Adrenal gland (tissue), 12 donors: ENCODE data around the gene PKP1. TPM values are rescaled to one million over a fixed set of nuclear protein-coding genes. Genes with fewer than 3 reads are reported as not detected.

Experiments used
- DNase-seq, 7 donors: peaks; one replicate each; pipeline ENCODE4 v3.0.0-alpha.2; 2019 to 2020
- H3K27ac ChIP-seq, 5 donors: fragments of 200-600 bp; sonication (generic) in 4 of 5; 1 replicate in 3 of 5; 2 replicates in 2 of 5; pipeline versions ENCODE4 v1.5.1 to v1.8.0; 2016 to 2020; ENCODE audit warnings: mild to moderate bottlenecking in 1 of 5
- H3K27me3 ChIP-seq: fragments of 200-600 bp; 2 replicates; pipeline ENCODE4 v1.8.0; 2021
- H3K36me3 ChIP-seq, 2 donors: fragments of 200-600 bp; replicated peaks in 1 of 2; 1 replicate in 1 of 2; 2 replicates in 1 of 2; pipeline versions ENCODE4 v1.5.1 to v1.8.0; 2018 to 2022
- H3K4me1 ChIP-seq, 2 donors: fragments of 200-600 bp; replicated peaks in 1 of 2; 1 replicate in 1 of 2; 2 replicates in 1 of 2; pipeline versions ENCODE4 v1.5.1 to v1.8.0; 2018 to 2021
- H3K4me3 ChIP-seq, 4 donors: fragments of 200-600 bp; sonication (generic) in 3 of 4; one replicate each; pipeline ENCODE4 v1.5.1; 2016 to 2018
- H3K9me3 ChIP-seq, 3 donors: fragments of 200-600 bp; sonication (generic) in 1 of 3; replicated peaks in 1 of 3; 1 replicate in 2 of 3; 2 replicates in 1 of 3; pipeline versions ENCODE4 v1.5.1 to v1.8.0; 2016 to 2021
- CTCF ChIP-seq, 6 experiments: fragments of 450-650 bp in 4 of 6; fragments of 200-600 bp in 2 of 6; sonication (generic) in 1 of 6; IDR thresholded peaks; 1 replicate in 5 of 6; 2 replicates in 1 of 6; pipeline versions ENCODE4 v1.5.1 to v1.8.0; 2016 to 2021; ENCODE audit warnings: antibody characterized with exemption in 6 of 6, mild to moderate bottlenecking in 2 of 6, moderate library complexity in 1 of 6
- POLR2A ChIP-seq, 2 donors: fragments of 450-650 bp; IDR thresholded peaks; one replicate each; pipeline ENCODE4 v1.6.1; 2017; ENCODE audit warnings: antibody characterized with exemption in 2 of 2, mild to moderate bottlenecking in 2 of 2, moderate library complexity in 1 of 2
- WGBS, 4 donors: extraction: QIAGEN DNeasy Blood & Tissue Kit in 2 of 4; methylation state at CpG; one replicate each; pipeline versions ENCODE4 v1.1.5 to v1.1.7; 2013 to 2017; 5-methylcytosine and 5-hydroxymethylcytosine counted together
- intact Hi-C, 2 donors: fragments of 100-400 bp; cut with DNase I; formaldehyde crosslinking; loops; one replicate each; pipeline versions ENCODE4 v1.14.1 to v1.15.0; 2022 to 2023
- polyA plus RNA-seq, 3 donors: library from polyadenylated mRNA; stranded (reverse); fragments of 200-250 nt in 2 of 3; fragments of 350-450 nt in 1 of 3; fragmentation: Illumina TruSeq in 1 of 3; extraction: RNeasy Lipid Tissue Mini Kit (QIAGEN cat#74804) in 1 of 3; gene quantifications; one replicate each; pipeline ENCODE4 v1.2.3, GENCODE V29; 2013 to 2014
- total RNA-seq, 9 donors: library from RNA; depleted of rRNA in 4 of 9; stranded (reverse); fragments of >200 nt in 4 of 9; fragments of 120-200 nt in 1 of 9; fragmentation: NEBNext Ultra II Directional in 1 of 9; extraction: Animal tissue kit (Norgen Biotek cat#: 25700) in 1 of 9; gene quantifications; one replicate each; pipeline versions ENCODE4 v1.1.0 to v1.2.4, GENCODE V29; 2013 to 2023
- donor health status: healthy with polysubstance abuse.
- donor health status: Bipolar disorder and iron deficiency.
- donor health status: DM: yes; HTN: yes; CAD: no.
- donor health status: DM: no; HTN: no; CAD: no.
- donor health status: DM: no; HTN: no; CAD: no.
- donor health status: DM: yes; HTN: yes; CAD: no.

Gene PKP1
- total and polyA plus RNA-seq, 12 donors: 0.06 to 0.98 (median 0.24) TPM; not detected in 2

- Histone ChIP-seq H3K27me3 (no peaks in the 10 kb centered on the region), H3K9me3 (no peaks in the 10 kb centered on the region), H3K4me3 (no peak overlapping the region), H3K4me1 (no peaks in the 10 kb centered on the region), H3K36me3 (no peaks in the 10 kb centered on the region), H3K27ac (no peak overlapping the region)
- intact Hi-C loops: no loop called here
- no peak for DNase-seq
- TF ChIP-seq POLR2A (IDR thresholded peaks at IDR 0.05): no peak
- no peak for TF ChIP-seq CTCF (IDR thresholded peaks at IDR 0.05)
- WGBS, 4 donors: 90 to 97% (median 93%) methylated on average over 7 to 9 of the region's 9 CpGs
These were observed 53.6 kb downstream of the PKP1 start for GRCh38 chr1:201336711-201337450.

DNA sequence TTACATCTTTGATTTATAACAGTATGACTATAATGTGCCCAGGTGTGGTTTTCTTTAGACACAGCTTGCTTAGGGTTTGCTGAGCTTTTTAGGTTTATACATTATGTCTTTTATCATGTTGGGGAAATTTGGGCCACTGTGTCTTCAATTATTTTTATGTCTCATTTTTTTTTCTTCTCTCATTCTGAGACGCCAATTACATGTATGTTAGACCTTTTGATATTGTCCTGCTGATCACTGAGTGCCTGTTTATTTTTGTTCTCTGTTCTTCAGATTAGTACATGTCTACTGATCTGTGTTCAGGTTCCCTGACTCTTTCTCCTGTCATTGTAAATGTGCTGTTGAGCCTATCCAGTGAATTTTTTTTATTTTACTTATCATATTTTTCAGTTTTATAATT, 58.1 kb downstream of the PKP1 start:
- no peak overlapping the region for H3K4me3 ChIP-seq
- 68 to 84% (median 74%) methylated on average over 1 of the region's 1 CpG for WGBS, 4 donors
- H3K27me3 ChIP-seq: no peaks in the 10 kb centered on the region
- no peak overlapping the region for H3K27ac ChIP-seq
- H3K9me3 ChIP-seq: no peaks in the 10 kb centered on the region
- intact Hi-C loops: no loop called here
- no peaks in the 10 kb centered on the region for H3K36me3 ChIP-seq
- TF ChIP-seq POLR2A (IDR thresholded peaks at IDR 0.05) (no peak), CTCF (IDR thresholded peaks at IDR 0.05) (no peak)
- no peak for DNase-seq
- H3K4me1 ChIP-seq: no peaks in the 10 kb centered on the region

DNA sequence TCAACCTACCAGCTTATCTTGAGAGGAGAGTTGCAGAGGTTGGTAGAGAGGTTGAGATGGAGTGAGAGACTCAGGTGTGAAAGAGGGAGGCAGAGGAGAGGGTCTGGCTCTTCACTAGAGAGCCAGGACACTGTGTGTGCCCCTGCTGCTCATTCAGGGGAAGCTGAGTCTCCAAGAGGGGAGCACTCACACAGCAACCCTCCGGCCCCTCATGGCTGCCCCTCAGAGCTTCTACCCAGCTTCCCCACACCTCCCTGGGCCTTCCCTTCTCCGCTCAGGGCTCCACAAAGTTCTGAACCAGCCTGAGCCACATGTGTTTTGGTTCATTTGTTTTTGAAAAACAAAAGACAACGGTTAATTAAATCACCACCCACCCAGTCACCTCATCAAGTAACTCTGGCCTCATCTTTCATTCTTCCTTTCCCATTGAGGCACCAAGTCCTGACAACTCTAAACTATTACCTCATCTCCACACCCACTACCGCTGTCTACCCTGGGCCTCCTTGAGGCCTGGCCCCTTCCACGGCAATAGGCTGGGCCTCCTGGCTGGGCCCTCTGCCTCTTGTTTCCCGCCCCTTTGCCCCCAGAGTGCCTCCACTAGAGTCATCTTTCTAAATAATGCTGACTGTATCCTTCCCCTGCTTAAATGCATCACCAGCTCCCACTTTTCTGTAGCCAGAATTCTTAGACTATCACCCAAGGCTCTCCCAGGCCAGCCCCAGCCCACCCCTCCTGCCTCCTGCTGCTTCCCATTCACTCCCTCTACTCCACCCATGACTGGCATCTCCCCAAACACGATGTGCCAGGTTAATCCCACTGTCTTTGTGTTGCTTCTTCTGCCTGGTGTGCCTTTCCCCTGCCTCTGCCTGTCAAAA, 61.1 kb downstream of the PKP1 start:
- Histone ChIP-seq H3K36me3 (no peaks in the 10 kb centered on the region), H3K27ac (no peak overlapping the region), H3K9me3 (no peaks in the 10 kb centered on the region), H3K27me3 (no peaks in the 10 kb centered on the region), H3K4me3 (no peak overlapping the region), H3K4me1 (no peaks in the 10 kb centered on the region)
- 66 to 76% (median 74%) methylated on average over 7 of the region's 7 CpGs for WGBS, 4 donors
- TF ChIP-seq CTCF (IDR thresholded peaks at IDR 0.05) (no peak), POLR2A (IDR thresholded peaks at IDR 0.05) (no peak)
- intact Hi-C loops: no loop called here
- DNase-seq: no peak

DNA sequence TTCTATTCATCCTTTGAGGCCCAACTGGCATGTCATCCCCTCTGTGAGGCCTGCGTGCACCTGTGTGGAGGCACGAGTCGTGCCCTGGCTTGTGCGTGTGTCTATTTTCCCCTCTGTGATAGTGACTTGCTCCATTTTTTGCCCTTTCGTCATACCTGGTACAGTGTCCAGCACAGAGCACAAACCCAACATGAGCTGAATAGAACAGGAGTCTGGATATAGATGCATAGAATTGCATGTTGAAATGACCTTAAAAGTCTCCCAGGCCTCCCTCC, 61.7 kb downstream of the PKP1 start:
- Histone ChIP-seq H3K36me3 (no peaks in the 10 kb centered on the region), H3K27me3 (no peaks in the 10 kb centered on the region), H3K4me1 (no peaks in the 10 kb centered on the region), H3K27ac (no peak overlapping the region), H3K4me3 (no peak overlapping the region), H3K9me3 (no peaks in the 10 kb centered on the region)
- intact Hi-C loops: no loop called here
- WGBS, 4 donors: 80 to 95% (median 87%) methylated on average over 5 of the region's 5 CpGs
- TF ChIP-seq CTCF (IDR thresholded peaks at IDR 0.05) (no peak), POLR2A (IDR thresholded peaks at IDR 0.05) (no peak)
- no peak for DNase-seq
